D721Med (cell line): ENCODE data around the gene GPT2.
"Not testable (repeated sequence)": the region's sequence is repeated elsewhere in the genome, so short reads cannot be mapped to it uniquely, and the experiment has no call there.

Experiments used
- DNase-seq: peaks from one replicate; pipeline ENCODE4 v3.0.0; 2011; ENCODE audit warnings: low spot score; ENCODE audit not compliant: insufficient read length
- FAIRE-seq: peaks from 2 replicates; lab custom pipeline; 2011; peaks lifted over from hg19 to GRCh38; lab: Jason Lieb, UNC
- TF ChIP-seq, protein P1 (sequence below): IDR thresholded peaks from 2 replicates; pipeline ENCODE4 v1.5.1; 2012; ENCODE audit warnings: mild to moderate bottlenecking, control low read depth; ENCODE audit not compliant: insufficient read depth; ENCODE audit errors: missing control alignments

The GPT2 gene

DNA sequence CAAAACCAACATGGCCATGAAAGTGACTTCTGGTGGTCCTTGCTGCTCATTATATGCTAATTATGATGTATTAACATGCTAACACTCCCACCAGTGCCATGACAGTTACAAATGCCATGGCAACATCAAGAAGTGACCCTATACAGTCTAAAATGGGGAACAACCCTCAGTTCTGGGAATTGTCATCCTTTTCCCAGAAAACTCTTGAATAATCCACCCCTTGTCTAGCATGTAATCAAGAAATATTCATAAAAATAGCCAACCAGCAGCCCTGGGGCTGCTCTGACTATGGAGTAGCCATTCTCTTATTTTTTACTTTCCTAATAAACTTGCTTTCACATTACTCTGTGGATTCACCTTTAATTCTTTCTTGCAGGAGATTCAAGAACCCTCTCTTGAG, 53.4 kb downstream of the GPT2 start:
- DNase-seq (no peak), FAIRE-seq (no peak)
- TF ChIP-seq, protein P1, sequence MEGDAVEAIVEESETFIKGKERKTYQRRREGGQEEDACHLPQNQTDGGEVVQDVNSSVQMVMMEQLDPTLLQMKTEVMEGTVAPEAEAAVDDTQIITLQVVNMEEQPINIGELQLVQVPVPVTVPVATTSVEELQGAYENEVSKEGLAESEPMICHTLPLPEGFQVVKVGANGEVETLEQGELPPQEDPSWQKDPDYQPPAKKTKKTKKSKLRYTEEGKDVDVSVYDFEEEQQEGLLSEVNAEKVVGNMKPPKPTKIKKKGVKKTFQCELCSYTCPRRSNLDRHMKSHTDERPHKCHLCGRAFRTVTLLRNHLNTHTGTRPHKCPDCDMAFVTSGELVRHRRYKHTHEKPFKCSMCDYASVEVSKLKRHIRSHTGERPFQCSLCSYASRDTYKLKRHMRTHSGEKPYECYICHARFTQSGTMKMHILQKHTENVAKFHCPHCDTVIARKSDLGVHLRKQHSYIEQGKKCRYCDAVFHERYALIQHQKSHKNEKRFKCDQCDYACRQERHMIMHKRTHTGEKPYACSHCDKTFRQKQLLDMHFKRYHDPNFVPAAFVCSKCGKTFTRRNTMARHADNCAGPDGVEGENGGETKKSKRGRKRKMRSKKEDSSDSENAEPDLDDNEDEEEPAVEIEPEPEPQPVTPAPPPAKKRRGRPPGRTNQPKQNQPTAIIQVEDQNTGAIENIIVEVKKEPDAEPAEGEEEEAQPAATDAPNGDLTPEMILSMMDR: no peak

DNA sequence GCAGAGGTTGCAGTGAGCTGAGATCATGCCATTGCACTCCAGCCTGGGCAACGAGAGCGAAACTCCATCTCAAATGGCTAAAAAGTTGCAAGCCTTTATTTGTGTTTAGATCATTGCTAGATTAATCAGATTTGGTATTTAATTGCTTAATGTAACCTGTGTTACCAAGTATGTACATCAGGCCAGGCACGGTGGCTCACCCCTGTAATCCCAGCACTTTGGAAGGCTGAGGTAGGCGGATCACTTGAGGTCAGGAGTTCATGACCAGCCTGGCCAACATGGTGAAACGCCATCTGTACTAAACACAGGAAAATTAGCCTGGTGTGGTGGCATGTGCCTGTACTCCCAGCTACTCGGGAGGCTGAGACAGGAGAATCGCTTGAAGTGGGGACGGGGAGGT, 60.6 kb downstream of the GPT2 start:
- not testable (repeated sequence) for DNase-seq, FAIRE-seq

DNA sequence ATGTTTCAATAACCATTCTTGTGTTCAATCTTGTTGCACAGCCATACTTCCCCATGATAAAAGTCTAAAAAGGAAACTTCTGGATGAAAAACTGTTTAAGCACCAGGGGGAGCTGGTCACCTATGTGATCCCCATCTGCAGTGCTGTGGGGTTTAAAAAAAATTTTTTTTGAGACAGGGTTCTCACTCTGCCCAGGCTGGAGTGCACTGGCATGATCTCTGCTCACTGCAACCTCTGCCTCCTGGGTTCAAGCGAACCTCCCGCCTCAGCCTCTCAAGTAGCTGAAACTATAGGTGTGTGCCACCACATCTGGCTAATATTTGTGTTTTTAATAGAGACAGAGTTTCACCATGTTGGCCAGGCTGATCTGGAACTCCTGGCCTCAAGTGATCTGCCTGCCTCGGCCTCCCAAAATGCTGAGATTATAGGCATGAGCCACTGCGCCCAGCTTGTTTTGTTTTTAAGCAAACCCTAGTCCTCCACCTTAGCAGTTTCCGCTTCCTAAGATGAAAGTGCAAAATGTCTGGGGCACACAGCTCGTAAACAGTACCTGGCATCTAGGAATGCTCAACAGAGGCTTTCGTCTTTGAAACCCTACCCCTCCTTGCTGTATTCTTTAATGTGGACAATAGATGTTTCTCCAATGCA, 63.9 kb downstream of the GPT2 start:
- DNase-seq (no peak), FAIRE-seq (no peak)
- TF ChIP-seq, protein P1: peak; percentile 67

DNA sequence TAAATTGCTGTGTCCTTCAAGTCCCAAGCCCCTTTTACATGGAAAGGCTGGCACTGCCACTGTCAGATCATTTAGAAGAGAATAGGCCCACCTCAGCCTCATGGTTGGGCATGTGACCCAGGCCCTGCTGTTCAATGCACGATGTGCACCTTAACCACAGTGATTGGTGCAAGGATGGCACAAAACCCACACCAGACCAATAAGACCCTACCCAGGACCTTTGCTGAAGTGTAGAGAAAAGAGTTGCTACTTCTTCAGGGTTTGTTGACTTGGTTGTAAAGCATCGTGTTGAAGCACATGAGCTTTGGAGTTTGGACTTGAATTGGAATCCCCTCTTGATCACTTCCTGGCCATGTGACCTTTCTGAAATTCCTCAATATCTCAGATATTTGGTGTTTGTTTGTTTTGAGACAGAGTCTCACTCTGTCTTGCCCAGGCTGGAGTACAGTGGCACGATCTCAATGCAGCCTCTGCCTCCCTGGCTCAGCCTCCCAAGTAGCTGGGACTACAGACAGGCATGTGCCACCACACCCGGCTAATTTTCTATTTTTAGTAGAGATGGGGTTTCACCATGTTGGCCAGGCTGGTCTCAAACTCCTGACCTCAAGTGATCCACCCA, 64.5 kb downstream of the GPT2 start:
- DNase-seq (no peak), FAIRE-seq (no peak)
- TF ChIP-seq, protein P1: no peak

DNA sequence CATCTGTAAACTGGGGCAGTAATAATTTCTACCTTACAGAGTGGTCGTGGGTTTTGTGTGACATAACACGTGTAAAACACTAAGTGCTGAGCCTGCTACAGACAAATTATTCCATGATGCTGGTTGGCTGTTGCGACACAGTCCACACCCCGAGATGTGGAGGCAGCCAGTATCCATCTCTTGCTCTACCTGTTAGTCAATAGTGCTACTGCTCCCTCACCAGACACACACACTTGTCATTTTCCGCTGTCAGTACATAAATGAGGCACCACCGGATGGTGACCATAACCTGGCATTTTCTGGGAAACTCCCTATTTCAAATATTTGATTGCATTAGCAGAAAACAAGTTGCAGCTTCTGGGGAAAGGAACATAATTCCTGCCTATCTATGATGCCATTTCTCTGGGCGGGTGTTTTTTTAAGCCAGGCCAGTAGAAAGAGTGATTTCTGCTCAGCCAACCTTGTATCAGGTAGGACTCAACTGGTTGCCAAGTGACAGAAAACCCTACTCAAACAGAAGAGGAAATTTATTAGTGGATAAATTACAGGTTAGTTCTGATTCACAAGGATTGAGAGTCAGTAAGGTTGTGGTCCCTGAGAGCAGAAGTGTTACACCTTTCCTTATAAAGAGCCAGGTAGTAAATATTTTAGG, 65.2 kb downstream of the GPT2 start:
- TF ChIP-seq, protein P1: no peak
- DNase-seq (no peak), FAIRE-seq (no peak)

DNA sequence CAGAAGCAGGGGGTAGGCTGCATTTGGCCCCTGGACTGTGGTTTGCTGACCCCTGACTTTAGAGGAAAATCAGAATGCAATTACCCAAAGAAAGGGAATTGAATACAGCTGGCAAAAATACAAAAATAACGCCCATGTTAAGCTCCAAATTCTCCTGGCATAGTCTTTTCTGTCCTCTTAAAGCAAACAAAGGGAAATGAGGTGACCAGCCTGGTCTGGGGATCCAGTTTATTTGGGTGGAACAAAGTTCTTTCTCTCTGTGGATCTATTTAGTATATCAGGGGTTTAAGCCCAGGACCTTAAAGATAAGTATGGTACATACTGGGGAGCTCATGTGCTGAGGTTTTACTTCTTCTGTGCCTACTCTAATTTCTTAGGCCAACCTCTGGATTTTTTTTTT, 65.8 kb downstream of the GPT2 start:
- no peak for FAIRE-seq
- TF ChIP-seq, protein P1: no peak

DNA sequence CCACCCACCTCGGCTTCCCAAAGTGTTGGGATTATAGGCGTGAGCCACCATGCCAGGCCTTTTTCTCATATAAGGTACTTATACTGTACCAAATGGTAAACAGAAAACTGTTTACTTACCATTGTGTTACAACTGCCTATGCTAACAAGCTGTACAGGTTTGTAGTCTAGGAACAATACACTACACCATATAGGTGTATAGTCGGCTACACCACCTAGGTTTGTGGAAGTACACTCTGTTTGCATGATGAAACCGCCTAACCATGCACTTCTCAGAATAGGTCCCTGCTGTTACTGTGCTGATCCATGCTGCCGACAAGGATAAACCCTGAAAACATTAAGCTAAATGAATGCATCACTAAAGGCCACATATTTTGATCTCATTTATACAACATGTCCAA, 70.4 kb downstream of the GPT2 start:
- TF ChIP-seq, protein P1: no peak
- FAIRE-seq (no peak), DNase-seq (no peak)

More for the DNA sequence above, 65.8 kb downstream of the GPT2 start:
- no peak for DNase-seq
